AG09319 (cell line): Measurements from ENCODE around the gene NUMB.
A peak's percentile ranks its signal among the peaks of the same experiment; 100 is the strongest.

Experiments
- DNase-seq: peaks from one replicate; pipeline ENCODE4 v3.0.0-alpha.2; 2010; ENCODE audit warnings: low read depth; ENCODE audit errors: extremely low read depth
- CTCF ChIP-seq: IDR thresholded peaks from 2 replicates; pipeline ENCODE4 v1.5.1; 2011; ENCODE audit warnings: low read depth, mild to moderate bottlenecking, inconsistent platforms, low read length, moderate library complexity

Gene NUMB

GRCh38 chr14:73227812-73228781, 230.2 kb downstream of the NUMB start:
- DNase-seq, result peak; percentile 57

GRCh38 chr14:73225496-73225895, 232.8 kb downstream of the NUMB start:
- no peak for DNase-seq

More at GRCh38 chr14:73227812-73228781, 230.2 kb downstream of the NUMB start:
- TF ChIP-seq CTCF, result no peak

More at GRCh38 chr14:73225496-73225895, 232.8 kb downstream of the NUMB start:
- TF ChIP-seq CTCF, result no peak
